ENCODE results near the gene ZFX. TPM values are rescaled to one million over a fixed set of nuclear protein-coding genes. Genes with fewer than 3 reads are reported as not detected.

ZFX gene
- total RNA-seq, 1 donor from 2014 or later, result 34.1 TPM

DNA sequence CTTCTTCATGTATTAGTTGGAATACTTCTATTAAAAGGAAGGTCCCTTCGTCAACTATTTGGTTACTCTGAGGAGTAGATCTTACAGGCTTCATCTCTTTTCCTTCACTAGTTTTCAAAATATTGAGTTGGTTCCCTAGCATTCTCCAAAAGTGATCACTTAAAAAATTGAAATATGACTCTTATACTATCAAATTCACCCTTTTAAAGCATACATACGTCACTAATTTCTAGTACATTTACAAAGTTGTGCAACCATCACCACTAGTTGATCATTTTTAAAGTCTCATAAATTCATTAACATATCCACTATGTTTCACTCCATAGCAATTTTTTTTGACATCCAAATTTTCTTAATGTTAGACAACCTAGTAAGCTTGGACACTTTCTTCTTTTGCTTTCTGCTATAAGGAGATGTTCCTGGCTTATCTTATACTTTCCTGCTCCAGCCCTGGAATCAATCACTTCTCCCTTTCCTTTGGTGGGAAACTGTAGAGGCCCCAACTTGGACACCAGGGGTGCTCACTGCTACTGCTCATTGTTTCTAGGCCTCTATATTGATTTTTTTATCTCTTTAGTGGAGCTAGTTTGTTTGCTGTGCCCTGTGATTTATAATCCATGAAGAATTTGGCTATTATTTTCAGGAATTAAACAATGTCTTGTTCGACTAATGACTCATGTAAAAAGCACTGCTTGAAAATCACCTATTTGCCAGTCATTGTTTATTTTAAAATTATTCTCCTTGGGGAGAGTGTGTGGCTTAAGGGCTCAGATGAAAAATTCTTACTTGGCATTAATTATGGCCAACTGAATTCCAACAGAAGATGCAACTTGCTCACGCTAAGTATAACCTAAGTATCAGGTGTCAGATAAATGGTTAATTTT lies 4.0 kb upstream of the ZFX start:
- intact Hi-C loops (cut with micrococcal nuclease), result loop anchor here (5.0 to 10.0 kb wide), 2 partner anchors 43 to 481 kb away; partner anchors contain the start of gene PRDX4

DNA sequence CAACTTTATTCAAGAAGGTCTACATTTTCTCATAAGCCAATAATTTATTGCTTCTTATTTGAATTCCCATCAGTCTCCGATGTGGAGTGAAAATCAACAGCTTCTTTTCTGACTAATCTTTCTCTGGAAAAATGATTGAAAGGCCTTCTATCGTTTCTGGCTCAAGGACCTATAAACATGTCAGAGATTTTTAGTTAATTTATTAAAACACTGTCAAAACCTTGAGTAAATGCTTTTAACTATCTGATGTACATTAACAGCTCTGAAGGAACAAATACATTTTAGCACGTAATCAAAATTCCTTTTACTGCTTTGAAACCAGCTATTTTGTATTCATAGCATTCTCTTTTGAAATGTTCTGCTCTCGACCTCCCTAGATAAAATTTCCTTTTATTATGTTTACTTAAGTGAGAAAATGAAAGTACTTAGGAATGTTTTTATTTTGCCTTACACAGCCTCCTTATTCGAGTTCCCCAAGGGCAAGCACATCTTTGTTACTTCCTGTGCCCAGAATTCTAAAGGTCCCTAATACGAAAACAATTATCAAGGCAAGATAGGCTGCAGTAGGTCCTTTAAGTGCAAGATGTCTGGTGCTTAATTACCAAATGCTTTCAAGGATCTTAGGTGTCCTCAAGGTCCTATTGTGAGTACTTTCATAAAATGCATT lies 3.1 kb upstream of the ZFX start:
- Mint-ChIP-seq H3K4me1 (ENCODE audit: low read depth) (peaks cover 29% of the 10 kb centered on the region), H3K9me3 (no peaks in the 10 kb centered on the region), H3K27ac (peak overlapping the region; percentile 81), H3K27me3 (ENCODE audit: low read depth) (no peaks in the 10 kb centered on the region), H3K4me3 (ENCODE audit: low read depth) (peak overlapping the region; percentile 52), H3K36me3 (ENCODE audit: low read depth) (peaks cover 10% of the 10 kb centered on the region)
- intact Hi-C loops (cut with micrococcal nuclease), result loop anchor here (5.0 to 10.0 kb wide), 2 partner anchors 44 to 482 kb away; partner anchors contain the start of gene PRDX4
- DNase-seq (ENCODE audit: low spot score), result no peak

More for the DNA sequence above, 4.0 kb upstream of the ZFX start:
- Mint-ChIP-seq H3K27me3 (ENCODE audit: low read depth) (no peaks in the 10 kb centered on the region), H3K9me3 (no peaks in the 10 kb centered on the region), H3K4me1 (ENCODE audit: low read depth) (peaks cover 25% of the 10 kb centered on the region), H3K27ac (no peak overlapping the region), H3K36me3 (ENCODE audit: low read depth) (peaks cover 2% of the 10 kb centered on the region), H3K4me3 (ENCODE audit: low read depth) (no peak overlapping the region)
- DNase-seq (ENCODE audit: low spot score), result no peak

GRCh38 chrX:24147165-24147564 lies 2.4 kb upstream of the ZFX start:
- H3K9me3 Mint-ChIP-seq, result no peaks in the 10 kb centered on the region
- H3K4me1 Mint-ChIP-seq (ENCODE audit: low read depth), result peaks cover 34% of the 10 kb centered on the region
- H3K27ac Mint-ChIP-seq, result peak overlapping the region; percentile 81
- peaks cover 14% of the 10 kb centered on the region for H3K36me3 Mint-ChIP-seq (ENCODE audit: low read depth)
- DNase-seq (ENCODE audit: low spot score), result no peak
- H3K27me3 Mint-ChIP-seq (ENCODE audit: low read depth), result no peaks in the 10 kb centered on the region
- intact Hi-C loops (cut with micrococcal nuclease), result loop anchor here (5.0 to 10.0 kb wide), 2 partner anchors 45 to 482 kb away; partner anchors contain the start of gene PRDX4
- H3K4me3 Mint-ChIP-seq (ENCODE audit: low read depth), result no peak overlapping the region

DNA sequence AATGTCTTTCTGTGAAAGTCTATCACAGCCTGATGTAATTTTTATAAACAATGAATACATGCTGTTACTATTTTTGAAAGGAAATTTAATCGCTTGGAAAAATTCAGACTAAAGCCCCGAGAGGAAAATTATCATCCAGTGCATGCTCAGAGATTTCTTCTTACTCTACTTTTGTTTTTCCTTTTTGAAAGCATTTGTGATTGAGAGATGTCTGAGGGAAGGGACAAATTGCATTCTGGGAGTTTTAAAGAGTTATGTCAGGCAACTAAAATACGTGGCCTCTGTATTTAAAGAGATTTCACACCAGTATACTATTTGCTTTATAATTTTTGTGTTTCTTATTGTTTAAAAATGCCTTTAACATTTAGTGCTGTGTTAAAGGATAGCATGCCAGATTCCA lies 1.4 kb upstream of the ZFX start:
- peak overlapping the region; percentile 79 for H3K4me3 Mint-ChIP-seq (ENCODE audit: low read depth)
- H3K27me3 Mint-ChIP-seq (ENCODE audit: low read depth), result no peaks in the 10 kb centered on the region
- peak overlapping the region; percentile 90 for H3K27ac Mint-ChIP-seq
- H3K4me1 Mint-ChIP-seq (ENCODE audit: low read depth), result peaks cover 41% of the 10 kb centered on the region
- H3K9me3 Mint-ChIP-seq, result no peaks in the 10 kb centered on the region
- intact Hi-C loops (cut with micrococcal nuclease), result loop anchor here (5.0 to 10.0 kb wide), 2 partner anchors 46 to 483 kb away; partner anchors contain the start of gene PRDX4
- H3K36me3 Mint-ChIP-seq (ENCODE audit: low read depth), result peaks cover 21% of the 10 kb centered on the region
- DNase-seq (ENCODE audit: low spot score), result no peak

DNA sequence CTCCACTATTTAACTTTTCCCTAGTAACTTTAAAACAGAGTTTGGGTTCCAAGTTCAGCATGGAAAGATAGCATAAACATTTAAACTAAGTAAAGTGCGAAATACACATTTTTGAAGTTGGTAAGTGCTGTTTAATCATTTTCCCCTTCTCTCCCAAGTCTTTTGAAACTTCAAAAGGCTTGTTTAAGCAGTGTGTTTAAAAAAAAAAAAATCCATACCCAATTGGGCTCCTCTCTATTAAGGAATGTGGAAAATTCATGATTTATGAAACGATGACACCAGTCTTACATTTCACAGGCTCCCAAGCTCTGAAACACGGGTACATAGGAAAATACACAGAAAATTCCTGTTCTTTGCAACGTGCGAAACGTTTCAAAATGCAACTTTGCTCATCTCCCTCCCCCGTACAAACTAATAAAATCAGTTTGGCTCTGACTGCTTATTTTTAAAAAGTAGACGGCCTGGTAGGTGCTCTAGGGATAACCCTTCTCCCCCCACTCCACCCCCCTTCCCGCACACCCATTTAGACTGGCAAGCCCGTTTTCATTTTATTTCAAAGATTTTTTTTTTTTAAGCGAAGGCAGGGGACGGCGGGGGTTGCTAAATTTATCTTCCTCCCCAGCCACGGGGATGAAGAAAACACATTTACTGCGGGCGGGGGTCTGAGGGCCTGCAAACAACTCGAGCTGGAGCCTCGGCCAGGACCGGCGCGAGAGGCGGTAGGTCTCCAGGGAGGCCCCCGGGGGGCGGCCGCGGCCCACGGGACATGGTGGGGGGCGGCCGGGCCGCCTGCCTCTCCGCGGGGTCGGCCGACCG lies 786 bp upstream of the ZFX start:
- Mint-ChIP-seq H3K27ac (peak overlapping the region; percentile 90), H3K27me3 (ENCODE audit: low read depth) (no peaks in the 10 kb centered on the region), H3K9me3 (no peaks in the 10 kb centered on the region), H3K36me3 (ENCODE audit: low read depth) (peaks cover 24% of the 10 kb centered on the region), H3K4me3 (ENCODE audit: low read depth) (peak overlapping the region; percentile 79), H3K4me1 (ENCODE audit: low read depth) (peaks cover 47% of the 10 kb centered on the region)
- intact Hi-C loops (cut with micrococcal nuclease), result loop anchor here (5.0 to 10.0 kb wide), 2 partner anchors 46 to 484 kb away; partner anchors contain the start of gene PRDX4
- DNase-seq (ENCODE audit: low spot score), result no peak

DNA sequence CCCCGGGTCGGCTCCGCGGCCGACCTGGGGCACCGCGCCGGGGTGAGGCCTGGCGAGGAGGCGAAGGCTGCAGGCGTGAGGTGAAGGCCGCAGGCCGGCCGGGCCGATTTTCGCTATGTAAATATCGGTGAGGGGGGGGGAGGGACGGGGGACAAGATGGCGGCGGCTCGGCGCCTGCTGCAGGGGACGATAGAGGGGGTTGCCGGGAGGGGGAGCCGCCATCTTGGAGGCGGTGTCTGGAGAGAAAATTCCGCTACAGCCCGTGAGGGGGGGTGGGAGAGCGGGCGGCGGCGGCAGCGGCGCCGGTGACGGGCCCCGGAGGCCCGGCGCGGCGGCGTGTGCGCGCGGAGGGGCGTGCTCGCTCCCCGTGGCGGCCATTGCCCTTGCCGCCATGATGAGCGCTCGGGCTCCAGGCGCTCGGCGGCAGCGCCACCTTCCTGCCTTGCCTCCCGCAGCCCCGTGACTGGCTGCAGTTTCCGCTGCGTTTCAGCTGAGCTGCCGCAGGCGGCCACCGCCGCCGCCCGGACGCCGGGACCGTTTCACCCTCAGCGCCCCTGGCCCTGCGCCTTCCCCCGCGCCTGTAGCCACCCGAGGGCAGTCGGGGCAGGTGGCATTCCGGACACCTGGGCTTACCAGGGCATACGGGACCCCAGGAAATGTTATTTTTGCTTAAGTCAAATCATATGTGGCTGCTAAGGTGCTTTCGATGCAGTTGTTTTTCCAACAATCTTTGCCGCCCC lies 692 bp downstream of the ZFX start:
- intact Hi-C loops (cut with micrococcal nuclease), result loop anchor here (1.0 to 5.0 kb wide), 4 partner anchors 96 to 408 kb away; partner anchors contain the start of genes ACOT9, APOO, CXorf58 and EIF2S3
- Mint-ChIP-seq H3K27me3 (ENCODE audit: low read depth) (no peaks in the 10 kb centered on the region), H3K36me3 (ENCODE audit: low read depth) (peaks cover 24% of the 10 kb centered on the region), H3K4me1 (ENCODE audit: low read depth) (peaks cover 45% of the 10 kb centered on the region), H3K4me3 (ENCODE audit: low read depth) (peak overlapping the region; percentile 93), H3K27ac (peak overlapping the region; percentile 87), H3K9me3 (no peaks in the 10 kb centered on the region)
- peak; percentile 76 for DNase-seq (ENCODE audit: low spot score)

DNA sequence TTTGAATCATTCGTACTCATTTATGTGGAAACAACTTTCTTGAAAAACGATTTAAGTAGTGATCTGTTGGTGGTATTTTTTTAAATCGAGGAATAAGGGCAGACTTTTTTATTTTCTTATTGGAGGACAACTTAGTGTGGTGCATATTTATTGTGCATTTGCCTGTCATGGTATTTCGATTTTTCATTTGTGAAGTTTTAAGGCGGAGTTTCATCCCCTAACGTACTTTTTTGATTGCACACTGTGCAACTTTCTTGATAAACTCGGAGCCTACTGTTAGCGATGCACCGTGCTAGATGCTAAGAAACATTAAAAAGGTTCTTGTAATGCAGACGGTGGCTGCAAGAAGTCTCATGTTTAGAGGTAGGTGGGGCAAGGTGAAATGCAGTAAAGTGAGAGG lies 1.4 kb downstream of the ZFX start:
- intact Hi-C loops (cut with micrococcal nuclease), result loop anchor here (1.0 to 5.0 kb wide), 4 partner anchors 97 to 409 kb away; partner anchors contain the start of genes ACOT9, APOO, CXorf58 and EIF2S3
- H3K27me3 Mint-ChIP-seq (ENCODE audit: low read depth), result no peaks in the 10 kb centered on the region
- H3K27ac Mint-ChIP-seq, result peak overlapping the region; percentile 87
- peak overlapping the region; percentile 93 for H3K4me3 Mint-ChIP-seq (ENCODE audit: low read depth)
- no peaks in the 10 kb centered on the region for H3K9me3 Mint-ChIP-seq
- H3K4me1 Mint-ChIP-seq (ENCODE audit: low read depth), result peaks cover 41% of the 10 kb centered on the region
- DNase-seq (ENCODE audit: low spot score), result no peak
- H3K36me3 Mint-ChIP-seq (ENCODE audit: low read depth), result peaks cover 29% of the 10 kb centered on the region

DNA sequence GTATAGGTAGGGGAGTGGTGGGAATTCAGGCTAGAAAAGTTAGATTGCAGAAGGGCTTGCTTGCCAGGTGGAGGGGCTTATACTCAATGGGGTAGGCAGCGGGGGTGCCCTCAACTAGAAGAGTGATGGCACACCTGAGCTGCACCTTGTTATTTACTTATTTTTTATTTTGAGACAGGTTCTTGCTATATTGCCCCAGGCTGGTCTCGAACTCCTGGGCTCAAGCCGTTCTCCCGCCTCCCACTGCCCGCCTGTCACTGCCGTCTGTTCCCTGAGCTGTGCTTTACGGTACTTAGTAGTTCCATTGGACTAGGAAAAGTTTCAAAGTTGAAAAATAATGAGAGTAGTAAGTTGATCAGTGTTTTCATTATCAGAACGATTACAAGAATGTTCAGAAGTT lies 2.0 kb downstream of the ZFX start:
- no peak for DNase-seq (ENCODE audit: low spot score)
- H3K4me3 Mint-ChIP-seq (ENCODE audit: low read depth), result peak overlapping the region; percentile 93
- H3K9me3 Mint-ChIP-seq, result no peaks in the 10 kb centered on the region
- H3K4me1 Mint-ChIP-seq (ENCODE audit: low read depth), result peaks cover 44% of the 10 kb centered on the region
- intact Hi-C loops (cut with micrococcal nuclease), result loop anchor here (5.0 kb wide), 3 partner anchors 244 to 409 kb away; partner anchors contain the start of genes ACOT9, APOO, CXorf58 and SAT1
- H3K27me3 Mint-ChIP-seq (ENCODE audit: low read depth), result no peaks in the 10 kb centered on the region
- H3K36me3 Mint-ChIP-seq (ENCODE audit: low read depth), result peaks cover 34% of the 10 kb centered on the region
- H3K27ac Mint-ChIP-seq, result peak overlapping the region; percentile 87

GRCh38 chrX:24153178-24153795 lies 3.8 kb downstream of the ZFX start:
- Mint-ChIP-seq H3K36me3 (ENCODE audit: low read depth) (peaks cover 42% of the 10 kb centered on the region), H3K27ac (peak overlapping the region; percentile 91), H3K9me3 (no peaks in the 10 kb centered on the region), H3K27me3 (ENCODE audit: low read depth) (no peaks in the 10 kb centered on the region), H3K4me3 (ENCODE audit: low read depth) (peak overlapping the region; percentile 78), H3K4me1 (ENCODE audit: low read depth) (peaks cover 37% of the 10 kb centered on the region)
- intact Hi-C loops (cut with micrococcal nuclease), result loop anchor here (1.0 to 5.0 kb wide), 5 partner anchors 15 to 411 kb away; partner anchors contain the start of genes ACOT9, APOO, CXorf58 and SAT1
- DNase-seq (ENCODE audit: low spot score), result no peak

GRCh38 chrX:24153796-24154189 lies 4.3 kb downstream of the ZFX start:
- no peaks in the 10 kb centered on the region for H3K27me3 Mint-ChIP-seq (ENCODE audit: low read depth)
- no peaks in the 10 kb centered on the region for H3K9me3 Mint-ChIP-seq
- peaks cover 44% of the 10 kb centered on the region for H3K36me3 Mint-ChIP-seq (ENCODE audit: low read depth)
- H3K4me3 Mint-ChIP-seq (ENCODE audit: low read depth), result no peak overlapping the region
- peak overlapping the region; percentile 91 for H3K27ac Mint-ChIP-seq
- peaks cover 37% of the 10 kb centered on the region for H3K4me1 Mint-ChIP-seq (ENCODE audit: low read depth)
- intact Hi-C loops (cut with micrococcal nuclease), result loop anchor here (1.0 to 5.0 kb wide), 5 partner anchors 15 to 411 kb away; partner anchors contain the start of genes ACOT9, APOO, CXorf58 and SAT1
- DNase-seq (ENCODE audit: low spot score), result no peak

DNA sequence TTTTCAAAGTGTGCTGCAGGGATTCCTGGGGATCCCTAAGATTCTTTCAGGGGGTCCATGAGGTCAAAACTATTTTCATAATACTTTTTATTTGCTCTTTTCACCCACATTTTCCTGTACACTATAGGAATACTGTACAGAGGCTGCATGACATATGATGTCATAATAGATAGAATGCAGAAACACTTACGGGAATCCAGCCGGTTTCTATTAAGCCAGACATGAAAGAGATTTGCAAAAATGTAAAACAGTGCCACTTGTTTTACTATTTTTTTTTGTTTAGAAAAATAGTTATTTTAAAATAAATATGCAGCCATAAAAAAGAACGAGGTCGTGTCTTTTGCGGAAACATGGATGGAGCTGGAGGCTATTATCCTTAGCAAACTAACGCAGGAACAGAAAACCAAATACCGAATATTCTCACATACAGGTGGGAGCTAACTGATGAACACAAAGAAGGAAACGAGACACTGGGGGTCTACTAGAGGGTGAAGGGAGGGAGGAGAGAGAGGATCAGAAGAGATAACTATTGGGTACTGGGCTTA lies 5.0 kb downstream of the ZFX start:
- Mint-ChIP-seq H3K9me3 (no peaks in the 10 kb centered on the region), H3K27me3 (ENCODE audit: low read depth) (no peaks in the 10 kb centered on the region), H3K27ac (no peak overlapping the region), H3K36me3 (ENCODE audit: low read depth) (peaks cover 46% of the 10 kb centered on the region), H3K4me1 (ENCODE audit: low read depth) (peaks cover 37% of the 10 kb centered on the region), H3K4me3 (ENCODE audit: low read depth) (no peak overlapping the region)
- DNase-seq (ENCODE audit: low spot score), result no peak
- intact Hi-C loops (cut with micrococcal nuclease), result loop anchor here (5.0 kb wide), 3 partner anchors 247 to 412 kb away; partner anchors contain the start of genes ACOT9, APOO, CXorf58 and SAT1

All from activated T-helper 2 cell treated with anti-CD3 and anti-CD28 coated beads, Interferon-gamma antibody, Interleukin-2, Interleukin-4, amounts not matched to agents 10 μg/mL and 5 μg/mL and 100 μg/mL, durations not matched to agents 14 hours and 24 hours and 36 hours (primary cell).